Hematopoietic multipotent progenitor cell (in vitro differentiated cells): ENCODE measurements around the gene JUN. TPM values are rescaled to one million over a fixed set of nuclear protein-coding genes. Genes with fewer than 3 reads are reported as not detected.
A peak's percentile ranks its signal among the peaks of the same experiment; 100 is the strongest.

Experiments
- DNase-seq, 3 donors: peaks; one replicate each; pipeline ENCODE4 v3.0.0-alpha.2; 2011 to 2015; ENCODE audit warnings: low read depth in 2 of 3, low spot score in 2 of 3
- total RNA-seq: library from RNA; depleted of rRNA; stranded (reverse); fragments of >200 nt; gene quantifications from one replicate; pipeline ENCODE4 v1.2.3, GENCODE V29; 2012

Gene JUN
- total RNA-seq, 1 donor = 1,199 TPM

GRCh38 chr1:58784758-58785441 lies 1.1 kb upstream of the JUN start:
- DNase-seq = peak; percentile 64 to 82 (median 66)

GRCh38 chr1:58783090-58783992 lies 506 bp downstream of the JUN start:
- peak in 1 of 3 donors; percentile 38 for DNase-seq

- peak in 1 of 3 donors; percentile 33 for DNase-seq
Observed at GRCh38 chr1:58782178-58783089, 1.4 kb downstream of the JUN start.

GRCh38 chr1:58781541-58782177 lies 2.2 kb downstream of the JUN start:
- peak in 2 of 3 donors; percentile 71 to 82 for DNase-seq

- peak in 1 of 3 donors; percentile 79 for DNase-seq
Observed at GRCh38 chr1:58780836-58781452, 2.9 kb downstream of the JUN start.

- DNase-seq = no peak
Observed at GRCh38 chr1:58780411-58780810, 3.4 kb downstream of the JUN start.

GRCh38 chr1:58779801-58780382 lies 4.0 kb downstream of the JUN start:
- DNase-seq = peak in 1 of 3 donors; percentile 61

GRCh38 chr1:58779059-58779754 lies 4.6 kb downstream of the JUN start:
- DNase-seq = no peak

GRCh38 chr1:58778385-58779000 lies 5.4 kb downstream of the JUN start:
- DNase-seq = no peak

GRCh38 chr1:58774027-58774426 lies 9.8 kb downstream of the JUN start:
- no peak for DNase-seq

GRCh38 chr1:58773406-58773840 lies 10.4 kb downstream of the JUN start:
- peak in 1 of 3 donors; percentile 57 for DNase-seq

GRCh38 chr1:58769809-58770320 lies 14.0 kb downstream of the JUN start:
- DNase-seq = no peak

GRCh38 chr1:58768971-58769808 lies 14.7 kb downstream of the JUN start:
- peak in 1 of 3 donors; percentile 35 for DNase-seq

- no peak for DNase-seq
Observed at GRCh38 chr1:58768191-58768731, 15.6 kb downstream of the JUN start.

GRCh38 chr1:58767143-58767542 lies 16.7 kb downstream of the JUN start:
- DNase-seq = no peak

GRCh38 chr1:58765441-58765840 lies 18.4 kb downstream of the JUN start:
- peak in 1 of 3 donors; percentile 41 for DNase-seq

- no peak for DNase-seq
Observed at GRCh38 chr1:58765006-58765405, 18.8 kb downstream of the JUN start.
